ENCODE results near the gene SENP7. TPM values are rescaled to one million over a fixed set of nuclear protein-coding genes. Genes with fewer than 3 reads are reported as not detected.
"Not testable (repeated sequence)": the region's sequence is repeated elsewhere in the genome, so short reads cannot be mapped to it uniquely, and the experiment has no call there.

The SENP7 gene, protein sequence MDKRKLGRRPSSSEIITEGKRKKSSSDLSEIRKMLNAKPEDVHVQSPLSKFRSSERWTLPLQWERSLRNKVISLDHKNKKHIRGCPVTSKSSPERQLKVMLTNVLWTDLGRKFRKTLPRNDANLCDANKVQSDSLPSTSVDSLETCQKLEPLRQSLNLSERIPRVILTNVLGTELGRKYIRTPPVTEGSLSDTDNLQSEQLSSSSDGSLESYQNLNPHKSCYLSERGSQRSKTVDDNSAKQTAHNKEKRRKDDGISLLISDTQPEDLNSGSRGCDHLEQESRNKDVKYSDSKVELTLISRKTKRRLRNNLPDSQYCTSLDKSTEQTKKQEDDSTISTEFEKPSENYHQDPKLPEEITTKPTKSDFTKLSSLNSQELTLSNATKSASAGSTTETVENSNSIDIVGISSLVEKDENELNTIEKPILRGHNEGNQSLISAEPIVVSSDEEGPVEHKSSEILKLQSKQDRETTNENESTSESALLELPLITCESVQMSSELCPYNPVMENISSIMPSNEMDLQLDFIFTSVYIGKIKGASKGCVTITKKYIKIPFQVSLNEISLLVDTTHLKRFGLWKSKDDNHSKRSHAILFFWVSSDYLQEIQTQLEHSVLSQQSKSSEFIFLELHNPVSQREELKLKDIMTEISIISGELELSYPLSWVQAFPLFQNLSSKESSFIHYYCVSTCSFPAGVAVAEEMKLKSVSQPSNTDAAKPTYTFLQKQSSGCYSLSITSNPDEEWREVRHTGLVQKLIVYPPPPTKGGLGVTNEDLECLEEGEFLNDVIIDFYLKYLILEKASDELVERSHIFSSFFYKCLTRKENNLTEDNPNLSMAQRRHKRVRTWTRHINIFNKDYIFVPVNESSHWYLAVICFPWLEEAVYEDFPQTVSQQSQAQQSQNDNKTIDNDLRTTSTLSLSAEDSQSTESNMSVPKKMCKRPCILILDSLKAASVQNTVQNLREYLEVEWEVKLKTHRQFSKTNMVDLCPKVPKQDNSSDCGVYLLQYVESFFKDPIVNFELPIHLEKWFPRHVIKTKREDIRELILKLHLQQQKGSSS
- total RNA-seq (2014; rRNA removed; shearing (Covaris generic)) = 10.7 and 12.1 TPM in 2 replicates
- 4.4 and 6.0 TPM in 2 replicates for polyA plus RNA-seq (2015; cell fraction: cytosol; rRNA removed)
- 68.2 and 80.5 TPM in 2 replicates for polyA plus RNA-seq (2015; cell fraction: nucleus; rRNA removed)

DNA sequence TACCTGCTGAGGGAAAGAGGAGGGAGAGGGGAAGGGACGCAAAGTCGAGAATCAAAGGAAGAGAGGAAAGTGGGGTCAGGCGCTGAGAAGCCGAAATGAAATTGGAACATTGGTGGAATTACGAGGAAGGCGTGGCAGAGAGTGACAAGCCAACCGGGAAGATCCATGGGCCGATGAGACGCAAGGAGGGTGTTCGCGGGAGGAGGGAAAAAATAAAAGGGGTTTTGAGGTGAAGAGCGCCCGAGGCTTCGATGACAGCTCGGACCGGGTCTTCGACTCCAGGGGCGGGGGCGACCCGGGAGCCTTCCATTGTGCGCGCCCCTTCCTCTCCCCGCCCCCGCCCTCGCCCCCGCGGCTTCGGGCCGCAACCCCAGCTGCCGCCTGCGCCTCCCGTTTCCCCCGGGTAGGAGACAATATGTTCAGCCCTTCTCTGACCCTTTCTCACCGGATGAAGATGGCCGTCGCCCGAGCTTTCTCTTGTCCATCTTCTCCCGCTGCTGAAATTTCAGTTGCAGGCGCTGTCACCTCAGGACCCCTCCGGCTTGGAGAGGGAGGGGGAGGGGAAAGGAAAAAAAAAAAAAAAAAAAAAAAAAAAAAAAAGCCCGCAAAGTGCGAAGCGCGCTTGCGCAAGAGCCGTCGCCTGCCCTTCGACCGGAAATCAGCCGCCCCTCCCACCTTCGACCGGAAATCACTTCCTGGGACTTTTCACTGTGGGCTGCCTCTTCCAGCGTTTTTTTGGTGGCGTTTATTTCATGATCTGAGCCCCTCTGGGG, at the start of gene SENP7:
TSS of gene SENP7 (minus strand) at position 567 of the 773 bp plus-strand sequence. CDS start at position 485, 82 bp downstream.
- in situ Hi-C loops (cut with HindIII; ENCODE audit: low pct_unique_long_range_greater_than_20kb, low sequenced_read_pairs) = no loop called here
- DNase-seq (ENCODE audit: low read depth, low spot score) = peak; percentile 88

GRCh38 chr3:101561630-101562328, 48.8 kb upstream of the SENP7 start, which contains the start of gene TRMT10C:
Gene TRMT10C (plus strand): TSS chr3:101561868. CDS start chr3:101564782, 2,914 bp downstream.
- in situ Hi-C loops (cut with HindIII; ENCODE audit: low pct_unique_long_range_greater_than_20kb, low sequenced_read_pairs) = no loop called here
- peak; percentile 95 for DNase-seq (ENCODE audit: low read depth, low spot score)

- in situ Hi-C loops (cut with HindIII; ENCODE audit: low pct_unique_long_range_greater_than_20kb, low sequenced_read_pairs) = no loop called here
- no peak for DNase-seq (ENCODE audit: low read depth, low spot score)
Observed at GRCh38 chr3:101556064-101556463, 43.1 kb upstream of the SENP7 start.

GRCh38 chr3:101553381-101553780, 40.4 kb upstream of the SENP7 start:
- DNase-seq (ENCODE audit: low read depth, low spot score); in situ Hi-C loops (cut with HindIII; ENCODE audit: low pct_unique_long_range_greater_than_20kb, low sequenced_read_pairs): not testable (repeated sequence)

DNA sequence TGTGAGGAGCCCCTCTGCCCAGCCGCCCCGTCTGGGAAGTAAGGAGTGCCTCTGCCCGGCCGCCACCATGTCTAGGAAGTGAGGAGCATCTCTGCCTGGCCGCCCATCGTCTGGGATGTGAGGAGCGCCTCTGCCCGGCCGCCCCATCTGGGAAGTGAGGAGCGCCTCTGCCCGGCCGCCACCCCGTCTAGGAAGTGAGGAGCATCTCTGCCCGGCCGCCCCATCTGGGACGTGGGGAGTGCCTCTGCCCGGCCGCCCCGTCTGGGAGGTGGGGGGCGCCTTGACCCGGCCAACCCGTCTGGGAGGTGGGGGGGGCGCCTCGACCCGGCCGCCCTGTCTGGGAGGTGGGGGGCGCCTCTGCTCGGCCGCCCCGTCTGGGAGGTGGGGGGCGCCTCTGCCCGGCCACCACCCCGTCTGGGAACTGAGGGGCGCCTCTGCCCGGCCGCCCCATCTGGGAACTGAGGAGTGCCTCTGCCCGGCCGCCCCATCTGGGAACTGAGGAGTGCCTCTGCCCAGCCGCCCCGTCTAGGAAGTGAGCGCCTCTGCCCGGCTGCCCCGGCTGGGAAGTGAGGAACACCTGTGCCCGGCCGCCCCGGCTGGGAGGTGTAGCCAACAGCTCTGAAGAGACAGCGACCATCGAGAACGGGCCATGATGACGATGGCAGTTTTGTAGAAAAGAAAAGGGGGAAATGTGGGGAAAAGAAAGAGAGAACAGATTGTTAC, 38.5 kb upstream of the SENP7 start:
- in situ Hi-C loops (cut with HindIII; ENCODE audit: low pct_unique_long_range_greater_than_20kb, low sequenced_read_pairs); DNase-seq (ENCODE audit: low read depth, low spot score): not testable (repeated sequence)

DNA sequence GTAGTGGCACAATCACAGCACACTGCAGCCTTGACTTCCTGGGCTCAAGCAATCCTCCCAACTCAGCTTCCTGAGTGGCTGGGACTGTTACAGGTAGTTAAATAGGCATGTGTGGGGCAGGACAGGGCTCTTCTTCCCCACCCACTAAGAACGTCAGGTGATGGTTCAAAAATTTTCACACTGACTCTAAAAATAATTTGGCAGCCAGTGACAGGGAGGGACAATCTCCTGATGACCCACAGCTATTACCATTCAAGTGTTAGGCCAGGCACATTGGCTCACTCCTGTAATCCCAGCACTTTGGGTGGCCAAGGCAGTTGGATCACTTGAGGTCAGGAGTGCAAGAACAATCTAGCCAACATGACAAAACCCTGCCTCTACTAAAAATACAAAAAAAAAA, 36.5 kb upstream of the SENP7 start:
- in situ Hi-C loops (cut with HindIII; ENCODE audit: low pct_unique_long_range_greater_than_20kb, low sequenced_read_pairs) = no loop called here
- no peak for DNase-seq (ENCODE audit: low read depth, low spot score)

GRCh38 chr3:101548527-101549105, 35.6 kb upstream of the SENP7 start:
- in situ Hi-C loops (cut with HindIII; ENCODE audit: low pct_unique_long_range_greater_than_20kb, low sequenced_read_pairs) = no loop called here
- DNase-seq (ENCODE audit: low read depth, low spot score) = no peak

DNA sequence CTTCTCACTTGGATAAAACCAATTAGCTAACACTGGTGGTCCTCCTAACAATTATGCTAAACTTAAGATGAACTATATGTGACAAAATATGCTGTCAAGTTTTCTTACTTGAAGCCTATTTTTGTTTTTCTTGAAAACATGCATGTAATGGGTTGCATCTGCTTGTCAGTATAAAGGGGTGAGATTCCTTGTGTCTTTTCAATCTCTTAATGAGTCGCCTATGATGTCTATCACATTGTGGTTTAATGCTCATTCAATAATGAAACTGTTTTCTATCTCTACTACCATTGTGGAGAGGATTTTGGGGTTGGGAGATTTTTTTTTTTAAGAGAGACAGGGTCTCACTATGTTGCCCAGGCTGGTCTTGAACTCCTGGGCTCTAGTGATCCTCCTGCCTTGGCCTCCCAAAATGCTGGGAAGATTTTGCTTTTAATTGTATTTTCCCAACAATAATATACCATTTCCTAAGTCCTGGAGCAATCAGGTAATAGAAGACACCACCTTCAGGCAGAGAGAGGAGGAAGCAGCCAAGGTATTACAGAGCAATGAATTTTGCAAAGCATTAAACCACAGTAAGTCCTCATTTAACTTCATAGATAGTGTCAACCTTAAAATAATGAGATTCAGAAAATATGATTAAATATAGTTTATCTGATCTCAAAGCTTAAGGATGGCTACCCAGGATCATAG, 31.3 kb upstream of the SENP7 start:
- no peak for DNase-seq (ENCODE audit: low read depth, low spot score)
- in situ Hi-C loops (cut with HindIII; ENCODE audit: low pct_unique_long_range_greater_than_20kb, low sequenced_read_pairs) = no loop called here

- in situ Hi-C loops (cut with HindIII; ENCODE audit: low pct_unique_long_range_greater_than_20kb, low sequenced_read_pairs) = no loop called here
- DNase-seq (ENCODE audit: low read depth, low spot score) = no peak
Observed at GRCh38 chr3:101542957-101543356, 29.9 kb upstream of the SENP7 start.

DNA sequence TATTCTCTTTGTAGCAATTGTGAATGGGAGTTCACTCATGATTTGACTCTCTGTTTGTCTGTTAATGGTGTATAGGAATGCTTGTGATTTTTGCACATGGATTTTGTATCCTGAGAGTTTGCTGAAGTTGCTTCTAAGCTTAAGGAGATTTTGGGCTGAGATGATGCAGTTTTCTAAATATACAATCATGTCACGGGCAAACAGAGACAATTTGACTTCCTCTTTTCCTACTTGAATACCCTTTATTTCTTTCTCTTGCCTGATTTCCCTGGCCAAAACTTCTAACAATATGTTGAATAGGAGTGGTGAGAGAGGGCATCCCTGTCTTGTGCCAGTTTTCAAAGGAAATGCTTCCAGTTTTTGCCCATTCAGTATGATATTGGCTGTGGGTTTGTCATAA, 23.9 kb upstream of the SENP7 start:
- in situ Hi-C loops (cut with HindIII; ENCODE audit: low pct_unique_long_range_greater_than_20kb, low sequenced_read_pairs); DNase-seq (ENCODE audit: low read depth, low spot score): not testable (repeated sequence)

DNA sequence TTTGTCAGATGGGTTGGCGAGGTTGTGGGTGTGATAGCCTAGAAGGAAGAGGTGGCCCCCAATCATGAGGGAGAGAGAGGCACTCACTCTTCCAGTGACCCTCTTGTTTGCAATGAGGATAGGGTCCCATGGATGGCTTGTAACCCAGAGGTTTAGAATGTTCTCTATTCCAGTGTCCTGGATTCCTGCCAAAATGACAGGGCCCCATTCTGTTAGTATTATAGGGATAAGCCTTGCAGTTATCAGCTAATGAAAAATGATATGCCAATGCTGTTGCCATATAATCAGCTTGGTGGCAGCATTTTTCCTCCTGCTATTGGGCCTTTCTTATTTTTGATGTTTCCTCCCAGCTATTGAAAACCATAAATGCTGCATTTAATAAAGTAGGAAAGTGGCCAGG, 23.3 kb upstream of the SENP7 start:
- no peak for DNase-seq (ENCODE audit: low read depth, low spot score)
- in situ Hi-C loops (cut with HindIII; ENCODE audit: low pct_unique_long_range_greater_than_20kb, low sequenced_read_pairs) = no loop called here

DNA sequence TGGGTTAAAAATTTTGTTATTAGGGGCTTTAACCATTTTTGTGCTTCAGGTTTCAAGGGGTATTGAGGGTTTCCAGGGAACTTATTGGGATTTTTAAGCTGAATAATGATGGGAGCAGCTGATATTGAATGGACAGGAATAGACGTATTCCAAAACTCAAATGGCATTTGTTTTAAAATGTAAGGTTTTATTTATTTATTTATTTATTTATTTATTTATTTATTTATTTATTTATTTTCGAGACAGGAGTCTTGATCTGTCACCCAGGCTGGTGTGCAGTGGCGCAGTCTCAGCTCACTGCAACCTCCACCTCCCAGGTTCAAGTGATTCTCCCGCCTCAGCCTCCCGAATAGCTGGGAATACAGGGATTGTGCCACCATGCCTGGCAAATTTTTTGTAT, 22.2 kb upstream of the SENP7 start:
- DNase-seq (ENCODE audit: low read depth, low spot score) = no peak
- in situ Hi-C loops (cut with HindIII; ENCODE audit: low pct_unique_long_range_greater_than_20kb, low sequenced_read_pairs) = no loop called here

GRCh38 chr3:101533603-101533968, 20.6 kb upstream of the SENP7 start:
- in situ Hi-C loops (cut with HindIII; ENCODE audit: low pct_unique_long_range_greater_than_20kb, low sequenced_read_pairs) = no loop called here
- no peak for DNase-seq (ENCODE audit: low read depth, low spot score)

DNA sequence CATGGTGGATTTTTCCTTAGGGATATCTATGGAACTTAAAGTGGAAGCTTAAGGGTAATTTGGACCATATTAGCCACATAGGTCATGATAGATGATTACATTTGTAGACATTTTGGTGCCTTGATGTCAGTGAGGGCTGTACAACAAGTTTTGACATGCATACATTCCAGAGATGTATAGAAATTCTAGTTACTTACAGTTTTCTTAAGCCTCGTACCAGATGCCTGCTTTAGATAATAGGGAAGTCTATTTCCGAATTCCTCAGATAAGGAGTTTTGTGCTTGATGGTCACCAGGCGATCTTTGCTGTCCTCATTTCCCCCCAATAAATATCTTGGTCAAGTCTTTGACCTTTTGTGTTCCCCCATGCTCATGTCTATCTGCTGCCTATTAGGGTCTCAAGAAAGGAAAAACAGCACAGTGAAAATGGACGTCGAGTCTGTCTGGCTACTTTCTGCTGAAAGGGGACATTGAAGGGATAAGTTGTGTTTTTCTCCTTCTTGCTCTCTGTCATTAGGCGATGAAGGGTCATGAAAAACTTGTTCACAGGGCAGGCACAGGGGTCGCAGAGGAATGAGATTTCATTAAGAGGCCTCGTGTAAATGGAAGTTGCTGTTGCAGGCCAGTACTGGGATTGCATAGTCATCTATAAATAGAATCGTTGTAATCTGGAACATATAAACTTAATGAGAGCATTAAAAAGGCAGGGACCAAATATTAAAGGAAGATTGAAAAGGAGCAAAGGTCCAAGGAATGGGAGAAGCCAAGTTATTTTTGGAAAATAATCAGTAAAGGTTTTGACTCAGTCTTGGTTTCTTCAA, 20.0 kb upstream of the SENP7 start:
- in situ Hi-C loops (cut with HindIII; ENCODE audit: low pct_unique_long_range_greater_than_20kb, low sequenced_read_pairs) = no loop called here
- no peak for DNase-seq (ENCODE audit: low read depth, low spot score)
